HG03045 (cell line): Measurements from ENCODE around the gene KCNN3.
"Not testable (repeated sequence)": the region's sequence is repeated elsewhere in the genome, so short reads cannot be mapped to it uniquely, and the experiment has no call there.

Experiments used
- ATAC-seq: cut with Tn5 transposase; IDR thresholded peaks from one replicate; pipeline ENCODE4 v1.9.1; 2021; ENCODE audit warnings: mild to moderate bottlenecking, moderate library complexity; ENCODE audit not compliant: unreplicated experiment

Gene KCNN3

DNA sequence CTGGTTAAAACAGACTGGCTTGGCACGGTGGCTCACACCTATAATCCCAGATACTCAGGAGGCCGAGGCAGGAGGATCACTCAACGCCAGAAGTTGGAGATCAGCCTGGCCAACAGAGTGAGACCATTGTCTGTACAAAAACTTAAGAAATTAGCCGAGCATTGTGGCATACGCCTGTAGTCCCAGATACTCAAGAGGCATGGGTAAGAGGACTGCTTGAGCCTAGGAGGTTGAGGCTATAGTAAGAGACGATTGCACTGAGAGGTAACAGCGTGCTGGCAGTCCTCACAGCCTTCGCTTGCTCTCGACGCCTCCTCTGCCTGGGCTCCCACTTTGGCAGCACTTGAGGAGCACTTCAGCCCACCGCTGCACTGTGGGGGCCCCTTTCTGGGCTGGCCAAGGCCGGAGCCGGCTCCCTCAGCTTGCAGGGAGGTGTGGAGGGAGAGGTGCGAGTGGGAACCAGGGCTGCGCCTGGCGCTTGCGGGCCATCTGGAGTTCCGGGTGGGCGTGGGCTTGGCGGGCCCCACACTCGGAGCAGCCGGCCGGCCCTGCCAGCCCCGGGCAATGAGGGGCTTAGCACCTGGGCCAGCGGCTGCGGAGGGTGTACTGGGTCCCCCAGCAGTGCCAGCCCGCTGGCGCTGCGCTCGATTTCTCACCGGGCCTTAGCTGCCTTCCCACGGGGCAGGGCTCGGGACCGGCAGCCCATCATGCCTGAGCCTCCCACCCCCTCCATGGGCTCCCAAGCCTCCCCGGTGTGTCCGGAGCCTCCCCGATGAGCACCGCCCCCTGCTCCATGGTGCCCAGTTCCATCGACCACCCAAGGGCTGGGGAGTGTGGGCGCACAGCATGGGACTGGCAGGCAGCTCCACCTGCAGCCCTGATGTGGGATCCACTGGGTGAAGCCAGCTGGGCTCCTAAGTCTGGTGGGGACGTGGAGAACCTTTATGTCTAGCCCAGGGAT, 199.5 kb downstream of the KCNN3 start:
- not testable (repeated sequence) for ATAC-seq

DNA sequence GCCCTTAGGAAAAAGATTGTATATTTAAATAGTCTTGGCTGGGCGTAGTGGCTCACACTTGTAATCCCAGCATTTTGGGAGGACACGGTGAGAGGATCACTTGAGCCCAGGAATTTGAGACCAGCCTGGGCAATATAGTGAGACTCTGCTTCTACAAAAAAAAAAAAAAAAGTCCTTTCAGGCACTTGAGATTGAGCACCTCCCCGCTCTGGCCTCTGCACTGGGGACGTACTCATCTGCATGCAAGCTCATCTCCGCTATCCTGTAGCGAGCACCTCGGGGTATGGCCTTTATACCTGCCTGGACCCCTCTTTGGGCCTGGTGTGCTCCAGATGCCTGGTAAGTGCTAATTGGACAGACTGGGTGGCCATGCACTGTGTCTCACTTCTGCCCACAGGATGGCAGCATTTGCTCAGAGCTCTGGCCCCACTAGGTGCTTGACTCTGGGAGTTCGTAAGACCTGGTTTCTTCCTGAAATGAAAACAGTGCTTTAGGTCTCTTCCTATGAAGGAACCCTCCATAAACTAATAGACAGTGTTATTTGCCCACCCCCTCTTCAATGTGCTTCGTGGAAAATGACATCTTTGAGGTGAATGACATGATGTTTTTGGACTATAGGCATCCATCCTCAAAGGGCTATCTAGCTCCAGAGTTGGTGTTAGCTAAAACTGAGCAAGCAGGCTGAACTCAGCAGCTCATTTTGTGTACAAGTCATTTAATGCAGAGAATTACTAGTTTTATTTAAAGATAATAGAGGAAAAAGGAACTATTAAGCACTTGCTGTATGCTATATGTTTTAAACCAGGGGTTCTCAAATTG, 200.4 kb downstream of the KCNN3 start:
- ATAC-seq = no peak

GRCh38 chr1:154666051-154666790, 203.9 kb downstream of the KCNN3 start:
- no peak for ATAC-seq

- ATAC-seq = no peak
Observed at GRCh38 chr1:154664331-154665002, 205.6 kb downstream of the KCNN3 start.

- no peak for ATAC-seq
Observed at GRCh38 chr1:154663471-154664060, 206.5 kb downstream of the KCNN3 start.

DNA sequence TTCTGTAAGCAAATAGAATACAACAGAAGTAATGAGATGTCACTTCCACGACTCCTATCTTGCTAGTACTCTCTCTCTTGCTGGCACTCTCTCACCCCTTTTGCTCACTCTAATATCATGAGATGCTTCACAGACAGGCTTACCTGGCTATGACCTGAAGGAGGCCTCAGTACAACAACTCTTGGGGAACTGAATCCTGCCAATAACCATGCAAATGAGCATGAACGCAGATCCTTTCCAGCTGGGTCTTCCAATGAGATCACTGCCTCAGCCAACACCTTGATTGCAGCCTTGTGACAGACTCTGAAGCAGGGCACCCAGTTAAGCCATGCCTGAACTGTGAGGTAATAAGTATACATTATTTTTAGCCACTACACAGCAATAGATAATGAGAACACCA, 209.0 kb downstream of the KCNN3 start:
- no peak for ATAC-seq

DNA sequence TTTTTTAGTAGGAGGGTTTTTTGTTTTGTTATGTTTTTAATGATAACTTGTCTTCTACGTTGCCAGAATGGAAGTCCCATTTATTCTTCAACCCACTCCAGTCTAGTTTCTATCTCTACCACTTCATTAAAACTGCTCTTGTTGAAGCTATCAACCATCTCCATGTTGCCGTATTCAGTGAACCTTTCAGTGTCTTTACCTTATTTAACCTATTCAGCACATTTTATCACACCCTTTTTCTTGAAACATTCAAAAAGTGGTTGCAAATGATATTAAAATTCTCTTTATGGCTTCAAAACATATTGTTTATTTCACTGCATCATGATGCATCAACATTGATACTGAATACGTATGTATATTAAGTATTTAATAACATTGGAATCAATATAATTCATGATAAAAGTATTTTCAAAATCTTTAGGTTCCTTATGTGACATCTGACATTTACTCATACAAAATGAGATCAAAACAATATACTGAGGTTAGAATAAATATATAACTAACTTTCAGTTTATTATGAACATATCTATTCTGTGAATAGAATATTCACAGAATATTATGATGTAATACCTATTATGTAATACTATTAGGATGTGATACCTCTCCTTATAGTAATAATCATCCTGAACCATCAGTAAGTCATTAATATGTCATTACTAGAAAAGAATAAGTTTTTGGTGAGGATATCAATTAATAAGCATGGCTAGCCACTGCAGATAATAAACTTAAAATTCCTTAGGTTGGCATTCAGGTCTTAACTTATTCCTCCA, 210.1 kb downstream of the KCNN3 start:
- no peak for ATAC-seq

DNA sequence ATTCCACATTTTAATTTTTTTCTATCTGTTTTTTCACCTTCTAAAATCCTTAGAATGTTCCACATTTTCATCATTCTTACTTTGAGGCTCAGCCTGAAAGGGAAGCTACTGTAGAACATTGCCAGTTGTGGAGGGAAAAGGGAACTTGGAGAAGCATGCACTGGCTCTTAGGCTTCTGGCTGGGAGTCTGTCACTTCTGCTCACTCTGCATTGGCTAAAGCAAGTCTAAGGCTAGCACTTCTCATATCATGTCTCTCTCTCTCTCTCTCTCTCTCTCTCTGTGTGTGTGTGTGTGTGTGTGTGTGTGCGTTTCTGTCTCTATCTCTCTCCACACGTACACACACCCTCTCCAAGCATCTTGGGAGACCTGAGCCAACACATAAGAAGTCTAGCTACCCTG, 212.5 kb downstream of the KCNN3 start:
- no peak for ATAC-seq

DNA sequence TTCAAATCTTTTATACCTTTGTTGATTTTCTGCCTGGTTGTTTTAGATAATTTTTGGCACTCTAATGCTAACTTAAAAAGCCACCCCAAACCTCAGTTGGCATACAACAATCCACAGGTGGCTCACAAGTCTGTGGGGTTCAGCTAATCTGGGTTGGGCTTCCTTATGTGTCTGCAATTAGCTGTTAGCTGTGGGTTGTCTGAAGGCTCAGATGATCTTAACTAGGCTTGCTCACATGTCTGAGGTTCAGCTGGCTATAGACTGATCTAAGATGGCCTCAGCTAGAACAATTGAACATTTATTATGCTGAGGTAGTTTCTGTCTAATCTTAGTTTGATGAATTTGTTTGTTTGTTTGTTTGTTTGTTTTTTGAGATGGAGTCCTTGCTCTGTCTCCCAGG, 217.2 kb downstream of the KCNN3 start:
- no peak for ATAC-seq
